ENCODE results near the gene STAG1. TPM values are rescaled to one million over a fixed set of nuclear protein-coding genes. Genes with fewer than 3 reads are reported as not detected.

Gene STAG1
- total and polyA plus RNA-seq, 2 of the 13 experiments (the other 11 are each of a cell fraction or from before 2014, with no cell fraction given) = 6.2 to 25.9 TPM

- TF ChIP-seq MEF2D (CRISPR knock-in tag; IDR thresholded peaks at IDR 0.05) (no peak), LCORL (IDR thresholded peaks at IDR 0.05) (no peak), LCORL (CRISPR knock-in tag; IDR thresholded peaks at IDR 0.05) (no peak), ZNF496 (CRISPR knock-in tag; IDR thresholded peaks at IDR 0.05; ENCODE audit: insufficient replicate concordance) (no peak), SIX4 (CRISPR knock-in tag; IDR thresholded peaks at IDR 0.05) (no peak), TEAD2 (CRISPR knock-in tag; IDR thresholded peaks at IDR 0.05) (no peak), RAD51 (IDR thresholded peaks at IDR 0.05; ENCODE audit: borderline replicate concordance) (no peak), RXRB (CRISPR knock-in tag; IDR thresholded peaks at IDR 0.05; ENCODE audit: borderline replicate concordance) (0 out of 2 replicates have a peak, but pooled peaks have one; percentile 26), ZNF788 (CRISPR knock-in tag; IDR thresholded peaks at IDR 0.05; ENCODE audit: borderline replicate concordance) (no peak), SMAD3 (CRISPR knock-in tag; IDR thresholded peaks at IDR 0.05) (no peak), NCOA2 (CRISPR knock-in tag; IDR thresholded peaks at IDR 0.05) (no peak), MBD4 (IDR thresholded peaks at IDR 0.05; ENCODE audit: borderline replicate concordance, low read length) (no peak), ZNF782 (CRISPR knock-in tag; IDR thresholded peaks at IDR 0.05; ENCODE audit: borderline replicate concordance) (no peak), KDM4B (CRISPR knock-in tag; IDR thresholded peaks at IDR 0.05) (no peak), ARID4A (CRISPR knock-in tag; IDR thresholded peaks at IDR 0.05; ENCODE audit: borderline replicate concordance) (no peak), PRDM4 (CRISPR knock-in tag; IDR thresholded peaks at IDR 0.05; ENCODE audit: borderline replicate concordance) (no peak), U2AF2 (IDR thresholded peaks at IDR 0.05; ENCODE audit: low read depth, low read length) (no peak), ZBTB4 (CRISPR knock-in tag; IDR thresholded peaks at IDR 0.05; ENCODE audit: borderline replicate concordance) (no peak), ZNF383 (CRISPR knock-in tag; IDR thresholded peaks at IDR 0.05; ENCODE audit: borderline replicate concordance) (no peak), ELK4 (CRISPR knock-in tag; IDR thresholded peaks at IDR 0.05; ENCODE audit: borderline replicate concordance) (no peak), RFXAP (CRISPR knock-in tag; IDR thresholded peaks at IDR 0.05; ENCODE audit: borderline replicate concordance) (no peak)
Measured at GRCh38 chr3:136503056-136503455, 249.1 kb downstream of the STAG1 start (continued).

All from HepG2 (cell line).